GM19455 (cell line): ENCODE results near the gene HSFY1.
"Not testable (repeated sequence)": the region's sequence is repeated elsewhere in the genome, so short reads cannot be mapped to it uniquely, and the experiment has no call there.

Source experiments
- ATAC-seq: cut with Tn5 transposase; IDR thresholded peaks from one replicate; pipeline ENCODE4 v1.9.1; 2021; ENCODE audit not compliant: unreplicated experiment

The HSFY1 gene, protein sequence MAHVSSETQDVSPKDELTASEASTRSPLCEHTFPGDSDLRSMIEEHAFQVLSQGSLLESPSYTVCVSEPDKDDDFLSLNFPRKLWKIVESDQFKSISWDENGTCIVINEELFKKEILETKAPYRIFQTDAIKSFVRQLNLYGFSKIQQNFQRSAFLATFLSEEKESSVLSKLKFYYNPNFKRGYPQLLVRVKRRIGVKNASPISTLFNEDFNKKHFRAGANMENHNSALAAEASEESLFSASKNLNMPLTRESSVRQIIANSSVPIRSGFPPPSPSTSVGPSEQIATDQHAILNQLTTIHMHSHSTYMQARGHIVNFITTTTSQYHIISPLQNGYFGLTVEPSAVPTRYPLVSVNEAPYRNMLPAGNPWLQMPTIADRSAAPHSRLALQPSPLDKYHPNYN

DNA sequence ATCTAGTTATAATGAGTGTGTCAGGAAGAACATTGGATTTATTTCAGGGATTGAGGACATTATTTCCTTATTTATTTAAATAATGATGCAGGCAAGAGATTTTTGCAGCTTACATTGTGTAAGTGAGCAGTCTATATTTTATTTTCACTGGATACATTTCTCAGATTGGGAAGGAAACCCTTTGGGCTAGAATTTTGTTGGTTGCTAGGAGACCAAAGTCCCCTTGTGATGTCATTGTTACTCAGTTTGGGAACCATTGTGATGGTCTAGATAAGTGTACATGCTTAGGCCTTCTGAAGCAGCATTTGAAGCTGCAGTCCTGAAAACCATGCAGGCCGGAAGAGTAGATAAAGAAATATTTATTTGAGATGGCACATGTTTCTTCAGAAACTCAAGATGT lies at the start of gene HSFY1:
Gene HSFY1 (plus strand): TSS at position 301 of the 400 bp plus-strand sequence. CDS start 68 bp downstream, at position 369.
- not testable (repeated sequence) for ATAC-seq

DNA sequence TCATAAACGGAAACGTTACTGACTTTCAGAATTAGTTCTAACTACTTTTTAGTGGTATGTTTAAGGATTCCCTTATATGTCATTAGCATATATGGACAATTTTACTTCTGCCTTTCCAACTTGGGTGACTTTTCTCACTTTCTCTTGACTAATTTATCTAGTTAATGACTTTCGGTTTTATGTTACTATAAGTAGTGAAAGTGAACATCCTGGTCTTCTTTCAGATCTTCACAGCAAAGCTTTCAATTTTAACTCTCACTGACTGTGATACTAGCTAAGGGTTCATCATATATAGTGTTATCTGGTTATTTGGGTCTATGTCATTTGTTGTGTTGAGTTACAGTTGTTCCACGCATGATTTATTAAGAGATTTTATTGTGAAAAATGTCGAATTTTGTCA lies 42.3 kb upstream of the HSFY1 start:
- not testable (repeated sequence) for ATAC-seq

GRCh38 chrY:18530995-18531655 lies 15.4 kb upstream of the HSFY1 start:
- not testable (repeated sequence) for ATAC-seq

GRCh38 chrY:18538952-18539351 lies 7.6 kb upstream of the HSFY1 start:
- ATAC-seq, result not testable (repeated sequence)

DNA sequence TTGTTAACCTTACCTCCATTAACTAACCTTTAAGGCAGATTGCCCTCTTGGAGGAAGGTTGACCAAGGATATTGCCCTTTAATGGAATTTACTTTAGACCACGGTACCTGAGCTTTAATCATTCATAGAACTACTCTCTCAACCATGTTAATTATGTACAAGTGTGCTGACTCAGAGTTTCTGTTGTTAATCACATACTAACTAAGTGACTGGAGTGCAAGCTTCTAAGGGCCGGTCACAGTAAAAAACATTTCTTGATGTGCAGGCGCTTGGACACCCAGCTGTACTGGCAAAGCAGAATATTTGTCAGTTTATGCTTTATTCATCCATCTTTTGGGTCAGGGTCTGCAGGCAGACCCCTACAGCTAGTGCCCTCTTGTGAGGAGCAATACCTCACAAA lies 6.6 kb downstream of the HSFY1 start:
- not testable (repeated sequence) for ATAC-seq

DNA sequence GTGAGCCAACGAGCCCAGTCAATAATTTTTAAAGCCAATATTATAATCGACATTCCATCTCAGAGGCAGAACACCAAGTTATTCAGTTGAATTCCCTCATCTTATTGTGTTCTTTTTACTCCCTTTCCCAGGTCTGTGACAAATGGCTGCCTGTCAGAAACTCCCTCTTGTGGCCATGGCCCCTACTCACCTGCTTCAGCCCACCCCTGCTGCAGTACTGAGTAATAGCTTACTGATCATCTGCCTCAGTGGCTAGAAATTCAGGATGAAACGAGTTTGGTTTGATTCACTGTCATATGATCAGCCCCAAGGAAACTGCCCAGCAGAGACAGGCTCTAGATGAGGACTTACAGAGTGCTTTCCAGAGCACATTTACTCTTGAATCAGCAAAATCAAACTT lies 19.4 kb downstream of the HSFY1 start:
- not testable (repeated sequence) for ATAC-seq
